ENCODE results near the gene ZBTB7B. TPM values are rescaled to one million over a fixed set of nuclear protein-coding genes. Genes with fewer than 3 reads are reported as not detected.

ZBTB7B gene
- total RNA-seq, 1 experiment from 2014 or later, result 38.3 TPM

- peak overlapping the region in 1 of 3 experiments; percentile 84; a peak in 2 of 7 replicates for H3K27ac Mint-ChIP-seq
- Histone ChIP-seq H3K4me2 (ENCODE audit: insufficient read depth, insufficient read length, low read length) (peak overlapping the region; percentile 90), H3K27me3 (ENCODE audit: insufficient read depth, low read length) (no peaks in the 10 kb centered on the region), H4K5ac (ENCODE audit: insufficient read length, low read depth, low read length) (no peak overlapping the region), H2BK5ac (ENCODE audit: insufficient read length, low read length) (no peak overlapping the region), H3K4ac (ENCODE audit: low read depth, low read length) (no peak overlapping the region), H3K4me1 (ENCODE audit: insufficient read depth, low read length) (peaks cover 5% of the 10 kb centered on the region; the same call in 1 of the 2 replicates), H3K79me1 (ENCODE audit: insufficient read depth, low read depth, low read length, poor library complexity, severe bottlenecking) (no peaks in the 10 kb centered on the region), H2BK20ac (ENCODE audit: low read depth, low read length, poor library complexity, severe bottlenecking) (no peak overlapping the region), H2BK120ac (ENCODE audit: low read depth, low read length, poor library complexity, severe bottlenecking) (no peak overlapping the region), H4K8ac (replicated peaks; ENCODE audit: insufficient read length, low read depth, low read length) (no peak overlapping the region), H3K27ac (ENCODE audit: insufficient read length, low read depth, low read length) (no peak overlapping the region), H4K20me1 (ENCODE audit: control insufficient read depth, insufficient read depth, insufficient read length) (no peaks in the 10 kb centered on the region), H2AK5ac (ENCODE audit: insufficient read length, low read length) (no peak overlapping the region), H3K14ac (ENCODE audit: insufficient read depth, low read length) (no peak overlapping the region), H3T11ph (ENCODE audit: low read length) (no peak overlapping the region), H3K18ac (ENCODE audit: insufficient read length, low read depth, low read length) (no peak overlapping the region), H3K23ac (ENCODE audit: insufficient read length, low read depth, low read length) (no peak overlapping the region), H3K9me3 (ENCODE audit: control insufficient read depth, low read depth, low read length) (no peaks in the 10 kb centered on the region), H4K91ac (ENCODE audit: insufficient read length, low read depth, low read length) (no peak overlapping the region), H2BK12ac (ENCODE audit: insufficient read length, low read depth, low read length) (no peak overlapping the region), H2AFZ (ENCODE audit: low read length) (no peak overlapping the region), H3K79me2 (ENCODE audit: insufficient read depth, low read length) (no peaks in the 10 kb centered on the region; the same call in 1 of the 2 replicates), H2BK15ac (ENCODE audit: low read depth, low read length) (no peak overlapping the region), H3K56ac (ENCODE audit: insufficient read length, low read depth, low read length) (no peak overlapping the region), H3K23me2 (ENCODE audit: insufficient read length, low read depth, low read length, poor library complexity, severe bottlenecking) (peaks cover 26% of the 10 kb centered on the region), H3K9ac (ENCODE audit: extremely low read depth, insufficient read length, low read length) (no peak overlapping the region)
- peaks cover 3% of the 10 kb centered on the region for H3K27me3 Mint-ChIP-seq (ENCODE audit: low read depth)
- WGBS (ENCODE audit: extremely low coverage, insufficient read length, low lambda C conversion rate), result no CpG with 5 or more reads among the region's 11 CpGs
- no peak for TF ChIP-seq CTCF (conservative IDR thresholded peaks at IDR 0.05)
- peak overlapping the region; percentile 93 to 97 for H3K4me3 Mint-ChIP-seq
- DNase-seq, result no peak
- peaks cover 29 to 43% of the 10 kb centered on the region in 2 experiments for H3K4me1 Mint-ChIP-seq
- H3K9me3 Mint-ChIP-seq, result peaks cover 0 to 2% of the 10 kb centered on the region in 2 experiments; a peak in 3 of 5 replicates
- no peaks in the 10 kb centered on the region; a peak in 2 of 7 replicates for H3K36me3 Mint-ChIP-seq (ENCODE audit: insufficient read depth in 1 of 3, low read depth in 3 of 3)
These were observed 1.3 kb upstream of the ZBTB7B start for GRCh38 chr1:155001425-155001674.
